Loucy (cell line): ENCODE data around the gene SPSB1.

ENCODE experiments used
- H2AFZ ChIP-seq: fragments of 200-600 bp; sonication (generic); 2 replicates; pipeline ENCODE4 v1.6.0; 2016; ENCODE audit warnings: antibody characterized with exemption, mild to moderate bottlenecking, low read length, moderate library complexity
- H3F3A ChIP-seq: fragments of 200-600 bp; 2 replicates; pipeline ENCODE4 v1.6.0; 2016; ENCODE audit warnings: antibody characterized with exemption, low read depth, mild to moderate bottlenecking
- H3K27me3 ChIP-seq: fragments of 200-600 bp; sonication (generic); 2 replicates; pipeline ENCODE4 v1.6.1; 2014; ENCODE audit warnings: low read length, mild to moderate bottlenecking; ENCODE audit not compliant: insufficient read depth, poor library complexity, severe bottlenecking
- H3K36me3 ChIP-seq: fragments of 200-600 bp; sonication (generic); 2 replicates; pipeline ENCODE4 v1.6.1; 2016; ENCODE audit warnings: low read length; ENCODE audit not compliant: insufficient read depth
- H3K4me1 ChIP-seq: fragments of 200-600 bp; sonication (generic); 2 replicates; pipeline ENCODE4 v1.5.1; 2014; ENCODE audit warnings: low read length, mild to moderate bottlenecking; ENCODE audit not compliant: insufficient read depth, poor library complexity, severe bottlenecking
- H3K4me2 ChIP-seq: fragments of 200-600 bp; sonication (generic); 2 replicates; pipeline ENCODE4 v1.6.0; 2014; ENCODE audit warnings: antibody characterized with exemption, low read length, low read depth, mild to moderate bottlenecking; ENCODE audit not compliant: poor library complexity, severe bottlenecking
- H3K4me3 ChIP-seq: fragments of 200-600 bp; sonication (generic); 2 replicates; pipeline ENCODE4 v1.5.1; 2014; ENCODE audit warnings: low read length, mild to moderate bottlenecking, mixed read lengths; ENCODE audit not compliant: poor library complexity, severe bottlenecking
- H3K79me2 ChIP-seq: fragments of 200-600 bp; sonication (generic); 2 replicates; pipeline ENCODE4 v1.6.1; 2014; ENCODE audit warnings: low read length; ENCODE audit not compliant: insufficient read depth
- H3K9ac ChIP-seq: fragments of 200-600 bp; sonication (generic); 2 replicates; pipeline ENCODE4 v1.6.0; 2014; ENCODE audit warnings: mild to moderate bottlenecking, low read depth, low read length, moderate library complexity; ENCODE audit not compliant: poor library complexity, severe bottlenecking
- H3K9me2 ChIP-seq: fragments of 200-600 bp; sonication (generic); replicated peaks from 2 replicates; pipeline ENCODE4 v1.6.1; 2016; ENCODE audit warnings: low read depth, low read length, mixed read lengths
- H3K9me3 ChIP-seq: fragments of 200-600 bp; sonication (generic); 2 replicates; pipeline ENCODE4 v1.6.1; 2014; ENCODE audit warnings: mild to moderate bottlenecking, antibody characterized with exemption, low read length, low read depth; ENCODE audit not compliant: insufficient read depth
- H4K20me1 ChIP-seq: fragments of 200-600 bp; sonication (generic); 2 replicates; pipeline ENCODE4 v1.6.0; 2014; ENCODE audit warnings: antibody characterized with exemption, low read length, mild to moderate bottlenecking; ENCODE audit not compliant: insufficient read depth, poor library complexity, severe bottlenecking
- CTCF ChIP-seq: fragments of 200-600 bp; sonication (generic); conservative IDR thresholded peaks from 2 replicates; pipeline ENCODE4 v1.5.1; 2014; ENCODE audit warnings: mild to moderate bottlenecking, antibody characterized with exemption, low read length
- EZH2phosphoT487 ChIP-seq: fragments of 200-600 bp; IDR thresholded peaks from 2 replicates; pipeline ENCODE4 v1.6.1; 2018; ENCODE audit warnings: antibody characterized with exemption, mild to moderate bottlenecking, moderate library complexity, borderline replicate concordance

The SPSB1 gene

GRCh38 chr1:9322661-9323244 is 30.1 kb downstream of the SPSB1 start:
- TF ChIP-seq CTCF, result no peak
- no peak for TF ChIP-seq EZH2phosphoT487
- H3K79me2 ChIP-seq, result peaks cover 100% of the 10 kb centered on the region
- peaks cover 21% of the 10 kb centered on the region; the same call in 1 of the 2 replicates for H3K36me3 ChIP-seq
- no peak overlapping the region for H3K9ac ChIP-seq
- H4K20me1 ChIP-seq, result peaks cover 72% of the 10 kb centered on the region
- no peak overlapping the region for H3K4me2 ChIP-seq
- no peaks in the 10 kb centered on the region for H3K9me3 ChIP-seq
- no peak overlapping the region for H2AFZ ChIP-seq
- H3F3A ChIP-seq, result no peaks in the 10 kb centered on the region
- no peak overlapping the region for H3K4me3 ChIP-seq
- H3K4me1 ChIP-seq, result peaks cover 9% of the 10 kb centered on the region
- no peaks in the 10 kb centered on the region for H3K27me3 ChIP-seq
- no peaks in the 10 kb centered on the region for H3K9me2 ChIP-seq

GRCh38 chr1:9324246-9325096 is 31.8 kb downstream of the SPSB1 start:
- TF ChIP-seq EZH2phosphoT487, result no peak
- no peak for TF ChIP-seq CTCF
- H3K9ac ChIP-seq, result no peak overlapping the region
- no peak overlapping the region for H3K4me3 ChIP-seq
- peaks cover 100% of the 10 kb centered on the region for H3K79me2 ChIP-seq
- H3K9me2 ChIP-seq, result no peaks in the 10 kb centered on the region
- no peaks in the 10 kb centered on the region for H3F3A ChIP-seq
- H3K4me1 ChIP-seq, result peaks cover 9% of the 10 kb centered on the region
- H2AFZ ChIP-seq, result no peak overlapping the region
- H4K20me1 ChIP-seq, result peaks cover 65% of the 10 kb centered on the region
- H3K9me3 ChIP-seq, result no peaks in the 10 kb centered on the region
- H3K36me3 ChIP-seq, result peaks cover 22% of the 10 kb centered on the region; the same call in 1 of the 2 replicates
- H3K27me3 ChIP-seq, result no peaks in the 10 kb centered on the region
- H3K4me2 ChIP-seq, result no peak overlapping the region

GRCh38 chr1:9326596-9326995 is 33.9 kb downstream of the SPSB1 start:
- H2AFZ ChIP-seq, result no peak overlapping the region
- H3K36me3 ChIP-seq, result peaks cover 22% of the 10 kb centered on the region; the same call in 1 of the 2 replicates
- H4K20me1 ChIP-seq, result peaks cover 50% of the 10 kb centered on the region
- H3K4me2 ChIP-seq, result no peak overlapping the region
- TF ChIP-seq CTCF (no peak), EZH2phosphoT487 (no peak)
- H3K4me3 ChIP-seq, result no peak overlapping the region
- no peaks in the 10 kb centered on the region for H3K9me2 ChIP-seq
- H3F3A ChIP-seq, result no peaks in the 10 kb centered on the region
- H3K9me3 ChIP-seq, result no peaks in the 10 kb centered on the region
- H3K9ac ChIP-seq, result no peak overlapping the region
- H3K27me3 ChIP-seq, result no peaks in the 10 kb centered on the region
- H3K4me1 ChIP-seq, result peaks cover 11% of the 10 kb centered on the region
- H3K79me2 ChIP-seq, result peaks cover 98% of the 10 kb centered on the region
